Measurements from ENCODE around the gene E2F7. TPM values are rescaled to one million over a fixed set of nuclear protein-coding genes. Genes with fewer than 3 reads are reported as not detected.
A peak's percentile ranks its signal among the peaks of the same experiment; 100 is the strongest.

E2F7 gene
- total and polyA plus RNA-seq, 2 donors (not counting 1 experiment from before 2014, with no cell fraction given): 3.6 to 9.7 TPM

DNA sequence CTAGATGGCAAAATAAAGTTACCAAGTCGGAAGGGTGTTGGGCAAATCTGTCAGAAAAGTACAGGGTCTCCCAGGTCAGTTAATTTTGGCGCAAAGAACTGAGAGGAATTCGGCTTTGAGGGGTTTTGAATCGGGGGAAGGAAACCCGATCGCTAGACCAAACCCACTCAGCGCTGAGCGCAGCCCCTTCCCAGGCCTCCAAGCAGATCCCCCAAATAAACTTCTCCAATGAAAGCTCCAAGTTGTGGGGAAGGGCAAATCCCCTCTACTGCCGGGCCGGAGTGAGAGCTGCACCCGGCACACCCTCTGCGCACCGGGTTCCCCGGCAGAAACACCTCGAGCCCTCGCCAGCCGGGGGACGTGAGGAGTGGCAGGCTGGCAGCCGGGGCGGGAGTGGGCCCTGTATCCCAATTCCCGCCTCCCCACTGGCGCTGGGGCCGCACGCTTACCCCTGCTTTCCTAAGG is 441 bp downstream of the E2F7 start:
- Histone ChIP-seq H3K79me2 (ENCODE audit: control insufficient read depth, insufficient read depth, low read length) (peaks cover 49% of the 10 kb centered on the region), H3K9me3 (ENCODE audit: control insufficient read depth, insufficient read depth, low read depth, low read length) (no peaks in the 10 kb centered on the region), H3K27me3 (ENCODE audit: control insufficient read depth, insufficient read depth, low read length) (no peaks in the 10 kb centered on the region), H3K4me1 (ENCODE audit: control insufficient read depth, extremely low read depth, insufficient read depth, low read length) (no peaks in the 10 kb centered on the region), H3K4me3 (replicated peaks in 1 of 4; ENCODE audit: control extremely low read depth in 1 of 4, insufficient read depth in 1 of 4, low read depth in 3 of 4, low read length in 4 of 4) (peak overlapping the region; percentile 71 to 82 (median 78)), H3K4me2 (ENCODE audit: extremely low read depth, insufficient read depth, low read length) (peak overlapping the region; percentile 69), H3K36me3 (ENCODE audit: control insufficient read depth, insufficient read depth, low read length) (no peaks in the 10 kb centered on the region), H2AFZ (ENCODE audit: low read length) (peak overlapping the region; percentile 17), H4K20me1 (ENCODE audit: control insufficient read depth, extremely low read depth, insufficient read depth, low read length) (no peaks in the 10 kb centered on the region), H3K27ac (ENCODE audit: insufficient read depth, low read length) (peak overlapping the region; percentile 76), H3K9ac (ENCODE audit: insufficient read depth, low read length) (peak overlapping the region; percentile 77)
- DNase-seq (ENCODE audit: low read depth in 2 of 2): no peak
- no peak for TF ChIP-seq EZH2 (IDR thresholded peaks at IDR 0.05; ENCODE audit: low read length, missing control alignments)
- TF ChIP-seq, protein P1, sequence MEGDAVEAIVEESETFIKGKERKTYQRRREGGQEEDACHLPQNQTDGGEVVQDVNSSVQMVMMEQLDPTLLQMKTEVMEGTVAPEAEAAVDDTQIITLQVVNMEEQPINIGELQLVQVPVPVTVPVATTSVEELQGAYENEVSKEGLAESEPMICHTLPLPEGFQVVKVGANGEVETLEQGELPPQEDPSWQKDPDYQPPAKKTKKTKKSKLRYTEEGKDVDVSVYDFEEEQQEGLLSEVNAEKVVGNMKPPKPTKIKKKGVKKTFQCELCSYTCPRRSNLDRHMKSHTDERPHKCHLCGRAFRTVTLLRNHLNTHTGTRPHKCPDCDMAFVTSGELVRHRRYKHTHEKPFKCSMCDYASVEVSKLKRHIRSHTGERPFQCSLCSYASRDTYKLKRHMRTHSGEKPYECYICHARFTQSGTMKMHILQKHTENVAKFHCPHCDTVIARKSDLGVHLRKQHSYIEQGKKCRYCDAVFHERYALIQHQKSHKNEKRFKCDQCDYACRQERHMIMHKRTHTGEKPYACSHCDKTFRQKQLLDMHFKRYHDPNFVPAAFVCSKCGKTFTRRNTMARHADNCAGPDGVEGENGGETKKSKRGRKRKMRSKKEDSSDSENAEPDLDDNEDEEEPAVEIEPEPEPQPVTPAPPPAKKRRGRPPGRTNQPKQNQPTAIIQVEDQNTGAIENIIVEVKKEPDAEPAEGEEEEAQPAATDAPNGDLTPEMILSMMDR (conservative IDR thresholded peaks at IDR 0.05 in 1 of 2, IDR thresholded peaks at IDR 0.05 in 1 of 2; ENCODE audit: low read depth in 1 of 2, low read length in 2 of 2): no peak

GRCh38 chr12:77062846-77063461 is 2.4 kb downstream of the E2F7 start:
- TF ChIP-seq, protein P1 (conservative IDR thresholded peaks at IDR 0.05 in 1 of 2, IDR thresholded peaks at IDR 0.05 in 1 of 2; ENCODE audit: low read depth in 1 of 2, low read length in 2 of 2): no peak
- no peak for TF ChIP-seq EZH2 (IDR thresholded peaks at IDR 0.05; ENCODE audit: low read length, missing control alignments)
- Histone ChIP-seq H2AFZ (ENCODE audit: low read length) (peak overlapping the region; percentile 59), H3K4me1 (ENCODE audit: control insufficient read depth, extremely low read depth, insufficient read depth, low read length) (no peaks in the 10 kb centered on the region), H3K9ac (ENCODE audit: insufficient read depth, low read length) (no peak overlapping the region), H3K79me2 (ENCODE audit: control insufficient read depth, insufficient read depth, low read length) (peaks cover 64% of the 10 kb centered on the region), H4K20me1 (ENCODE audit: control insufficient read depth, extremely low read depth, insufficient read depth, low read length) (no peaks in the 10 kb centered on the region), H3K27ac (ENCODE audit: insufficient read depth, low read length) (peak overlapping the region; percentile 37), H3K4me3 (replicated peaks in 1 of 4; ENCODE audit: control extremely low read depth in 1 of 4, insufficient read depth in 1 of 4, low read depth in 3 of 4, low read length in 4 of 4) (peak overlapping the region; percentile 27 to 82 (median 78)), H3K27me3 (ENCODE audit: control insufficient read depth, insufficient read depth, low read length) (no peaks in the 10 kb centered on the region), H3K9me3 (ENCODE audit: control insufficient read depth, insufficient read depth, low read depth, low read length) (no peaks in the 10 kb centered on the region), H3K4me2 (ENCODE audit: extremely low read depth, insufficient read depth, low read length) (peak overlapping the region; percentile 92), H3K36me3 (ENCODE audit: control insufficient read depth, insufficient read depth, low read length) (no peaks in the 10 kb centered on the region)
- peak; percentile 82 to 97 for DNase-seq (ENCODE audit: low read depth in 2 of 2)

GRCh38 chr12:77062396-77062795 is 3.0 kb downstream of the E2F7 start:
- Histone ChIP-seq H3K4me2 (ENCODE audit: extremely low read depth, insufficient read depth, low read length) (peak overlapping the region; percentile 92), H3K27ac (ENCODE audit: insufficient read depth, low read length) (peak overlapping the region; percentile 37), H3K4me1 (ENCODE audit: control insufficient read depth, extremely low read depth, insufficient read depth, low read length) (no peaks in the 10 kb centered on the region), H3K36me3 (ENCODE audit: control insufficient read depth, insufficient read depth, low read length) (no peaks in the 10 kb centered on the region), H3K27me3 (ENCODE audit: control insufficient read depth, insufficient read depth, low read length) (no peaks in the 10 kb centered on the region), H3K4me3 (replicated peaks in 1 of 4; ENCODE audit: control extremely low read depth in 1 of 4, insufficient read depth in 1 of 4, low read depth in 3 of 4, low read length in 4 of 4) (peak overlapping the region in 3 of 4 experiments; percentile 75 to 82 (median 81)), H3K9ac (ENCODE audit: insufficient read depth, low read length) (no peak overlapping the region), H2AFZ (ENCODE audit: low read length) (peak overlapping the region; percentile 43), H4K20me1 (ENCODE audit: control insufficient read depth, extremely low read depth, insufficient read depth, low read length) (no peaks in the 10 kb centered on the region), H3K79me2 (ENCODE audit: control insufficient read depth, insufficient read depth, low read length) (peaks cover 69% of the 10 kb centered on the region), H3K9me3 (ENCODE audit: control insufficient read depth, insufficient read depth, low read depth, low read length) (no peaks in the 10 kb centered on the region)
- TF ChIP-seq, protein P1 (conservative IDR thresholded peaks at IDR 0.05 in 1 of 2, IDR thresholded peaks at IDR 0.05 in 1 of 2; ENCODE audit: low read depth in 1 of 2, low read length in 2 of 2): no peak
- no peak for TF ChIP-seq EZH2 (IDR thresholded peaks at IDR 0.05; ENCODE audit: low read length, missing control alignments)
- DNase-seq (ENCODE audit: low read depth in 2 of 2): peak in 1 of 2 donors; percentile 21

All from fibroblast of lung (primary cell).